Hepatic stellate cell (primary cell): Measurements from ENCODE around the gene PNCK.

ENCODE experiments used
- DNase-seq: peaks from one replicate; pipeline ENCODE4 v3.0.0; 2011; ENCODE audit warnings: low spot score

PNCK gene

GRCh38 chrX:153626863-153627674 is 46.5 kb downstream of the PNCK start:
- no peak for DNase-seq

GRCh38 chrX:153626025-153626633 is 47.5 kb downstream of the PNCK start:
- DNase-seq: no peak

- no peak for DNase-seq
These were observed 48.2 kb downstream of the PNCK start for GRCh38 chrX:153625271-153626024.

- DNase-seq: no peak
These were observed 49.2 kb downstream of the PNCK start for GRCh38 chrX:153624196-153625091.

GRCh38 chrX:153623310-153624029 is 50.1 kb downstream of the PNCK start:
- DNase-seq: no peak

- no peak for DNase-seq
These were observed 50.8 kb downstream of the PNCK start for GRCh38 chrX:153622661-153623309.

GRCh38 chrX:153621949-153622598 is 51.5 kb downstream of the PNCK start:
- no peak for DNase-seq

- no peak for DNase-seq
These were observed 53.0 kb downstream of the PNCK start for GRCh38 chrX:153620576-153620975.
